NCI-H2227 (cell line): Measurements from ENCODE around the gene UNC5B.
A peak's percentile ranks its signal among the peaks of the same experiment; 100 is the strongest.
"Not testable (repeated sequence)": the region's sequence is repeated elsewhere in the genome, so short reads cannot be mapped to it uniquely, and the experiment has no call there.

Experiments
- DNase-seq: peaks from one replicate; lab custom pipeline; 2025; ENCODE audit not compliant: unreplicated experiment; lab: John Stamatoyannopoulos, UW

UNC5B gene

GRCh38 chr10:71266147-71266917, 54.0 kb downstream of the UNC5B start:
- DNase-seq = no peak

- DNase-seq = no peak
Measured at GRCh38 chr10:71266918-71267442, 54.6 kb downstream of the UNC5B start.

GRCh38 chr10:71267508-71268240, 55.3 kb downstream of the UNC5B start:
- DNase-seq = no peak

GRCh38 chr10:71268247-71268691, 55.9 kb downstream of the UNC5B start:
- peak; percentile 16 for DNase-seq

GRCh38 chr10:71268758-71269157, 56.4 kb downstream of the UNC5B start:
- DNase-seq = no peak

- DNase-seq = no peak
Measured at GRCh38 chr10:71269301-71270288, 57.2 kb downstream of the UNC5B start.

GRCh38 chr10:71270301-71271220, 58.2 kb downstream of the UNC5B start:
- peak; percentile 70 for DNase-seq

- DNase-seq = no peak
Measured at GRCh38 chr10:71271662-71272055, 59.3 kb downstream of the UNC5B start.

GRCh38 chr10:71272056-71272771, 59.8 kb downstream of the UNC5B start:
- peak; percentile 28 for DNase-seq

GRCh38 chr10:71272974-71273373, 60.6 kb downstream of the UNC5B start:
- DNase-seq = not testable (repeated sequence)

GRCh38 chr10:71273506-71273905, 61.1 kb downstream of the UNC5B start:
- no peak for DNase-seq

GRCh38 chr10:71274901-71275796, 62.8 kb downstream of the UNC5B start:
- no peak for DNase-seq

GRCh38 chr10:71276873-71277272, 64.5 kb downstream of the UNC5B start:
- no peak for DNase-seq

- DNase-seq = no peak
Measured at GRCh38 chr10:71277914-71278665, 65.7 kb downstream of the UNC5B start.

GRCh38 chr10:71278691-71279588, 66.6 kb downstream of the UNC5B start:
- DNase-seq = no peak

- DNase-seq = no peak
Measured at GRCh38 chr10:71279590-71280170, 67.3 kb downstream of the UNC5B start.
